DOHH2 (cell line): ENCODE results near the gene LIFR.

Experiments
- CTCF ChIP-seq: fragments of 200-600 bp; sonication (generic); IDR thresholded peaks from one replicate; pipeline ENCODE4 v1.5.1; 2014; ENCODE audit warnings: antibody characterized with exemption, mild to moderate bottlenecking, low read depth, low read length; ENCODE audit not compliant: poor library complexity, severe bottlenecking
- EZH2phosphoT487 ChIP-seq: fragments of 200-600 bp; sonication (generic); IDR thresholded peaks from 2 replicates; pipeline ENCODE4 v1.6.1; 2017; ENCODE audit warnings: borderline replicate concordance, mild to moderate bottlenecking, antibody characterized with exemption, low read length, moderate library complexity, mixed read lengths

- no peak for TF ChIP-seq CTCF
- no peak for TF ChIP-seq EZH2phosphoT487
These were observed 84.7 kb downstream of the LIFR start for GRCh38 chr5:38471709-38472108.
